Right kidney (tissue), 1 donor: ENCODE measurements around the gene TACC2.

ENCODE experiments used
- DNase-seq: peaks from one replicate; pipeline ENCODE4 v3.0.0-alpha.2; 2016

The TACC2 gene

DNA sequence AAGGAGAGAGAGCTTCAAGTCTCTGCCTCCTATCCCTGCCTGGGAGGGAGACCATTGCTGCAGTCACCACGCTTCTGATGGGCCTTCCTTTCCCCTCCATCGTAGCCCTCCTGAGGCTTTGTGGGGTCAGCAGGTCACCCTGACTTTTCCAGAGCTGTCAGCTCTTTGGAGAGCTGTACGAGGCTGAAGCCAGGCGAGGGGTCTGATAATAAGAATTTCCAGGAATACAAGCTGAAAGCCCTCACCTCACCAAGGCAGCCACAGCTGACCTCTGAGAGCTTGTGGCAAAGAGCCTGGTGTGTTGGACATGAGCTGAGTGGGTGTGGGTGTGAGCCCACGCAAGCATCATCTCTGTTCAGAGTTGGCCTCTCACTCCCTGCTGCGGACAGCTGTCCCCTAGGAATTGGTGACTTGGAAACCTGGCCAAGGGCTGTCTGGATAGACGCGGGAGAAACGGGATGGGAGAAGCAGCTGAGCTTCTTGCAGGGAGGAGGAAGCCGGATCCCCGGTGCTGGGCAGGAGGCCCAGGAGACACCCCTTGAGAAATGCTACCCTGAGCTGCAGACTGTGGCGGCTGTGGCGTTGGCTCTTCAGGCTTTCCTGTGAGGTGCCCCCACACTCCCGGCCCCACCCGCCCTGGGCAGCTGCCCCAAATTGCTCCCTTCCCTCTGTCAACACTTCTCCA is 160.1 kb downstream of the TACC2 start:
- DNase-seq: no peak

DNA sequence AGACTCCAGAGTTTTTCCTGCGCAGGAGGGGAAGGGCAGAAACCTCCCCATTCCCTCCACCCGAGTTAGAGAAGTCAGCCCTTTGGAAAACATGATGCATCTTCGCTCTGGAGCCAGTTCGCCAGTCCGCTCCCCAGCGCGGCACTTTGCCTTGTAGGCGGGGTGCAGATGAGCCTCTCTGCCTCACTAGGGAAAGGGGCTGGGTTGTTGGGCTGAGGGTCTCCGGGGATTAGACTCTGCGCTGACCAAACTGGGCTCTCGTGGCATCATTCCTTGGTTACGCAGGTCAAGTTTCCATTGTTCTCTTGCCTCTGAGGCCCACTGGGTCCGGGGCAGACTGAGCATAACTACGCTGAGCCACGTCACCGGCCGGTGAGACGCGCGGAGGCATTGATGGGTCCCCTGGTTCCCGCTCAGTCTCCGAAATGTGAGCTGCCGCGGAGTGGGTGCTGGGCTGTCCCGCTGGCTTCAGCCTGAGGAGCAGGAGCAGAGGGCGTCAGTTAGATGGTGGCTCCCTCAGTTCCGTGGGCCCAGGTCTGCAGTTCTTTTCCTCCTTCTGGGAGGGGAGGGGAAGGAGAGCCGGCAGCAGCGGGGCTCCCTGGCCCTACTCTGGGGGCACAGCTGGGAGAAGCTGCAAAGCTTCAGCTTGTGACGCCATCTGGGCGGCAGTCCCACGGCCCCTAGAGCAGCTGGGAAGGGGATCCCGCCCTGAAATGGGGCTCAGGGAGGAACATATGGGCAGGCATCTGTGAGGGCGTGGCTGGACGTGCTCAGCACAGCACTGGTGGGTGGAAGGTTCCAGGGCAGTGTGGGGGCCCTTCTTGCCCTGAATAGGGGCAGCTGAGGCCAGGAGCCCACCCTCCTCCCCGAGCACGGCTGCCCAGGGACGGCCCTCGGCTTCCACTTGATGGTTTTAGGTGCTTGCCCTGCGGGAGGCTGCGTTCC is 160.9 kb downstream of the TACC2 start:
- DNase-seq: no peak

DNA sequence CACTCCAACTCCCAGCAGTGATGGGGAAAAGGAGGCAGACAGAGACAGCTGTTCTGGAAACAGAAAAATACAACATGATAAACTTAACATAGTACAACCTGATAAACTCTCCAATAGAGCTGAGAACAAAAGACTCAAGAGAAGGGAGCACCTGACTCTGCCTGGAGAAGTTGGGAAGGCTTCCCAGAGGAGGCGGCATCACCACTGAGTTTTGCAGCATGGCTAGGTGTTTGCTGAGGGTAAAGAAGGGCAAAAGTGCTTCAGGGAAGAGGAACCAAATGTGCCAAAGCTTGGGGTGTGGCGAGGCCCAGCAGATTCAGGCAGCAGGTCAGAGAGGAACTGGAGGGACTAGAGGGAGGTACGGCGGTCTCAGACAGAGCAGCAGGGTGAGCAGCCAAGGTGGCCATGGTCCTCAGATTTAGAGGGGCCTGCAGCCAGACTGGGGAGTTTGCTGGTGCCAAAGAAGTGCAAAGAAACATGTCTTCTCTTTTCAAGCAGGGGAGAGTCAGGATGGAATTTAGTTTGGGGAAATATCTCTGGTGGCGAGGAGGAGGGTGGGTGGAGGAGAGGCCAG is 162.2 kb downstream of the TACC2 start:
- DNase-seq: no peak

DNA sequence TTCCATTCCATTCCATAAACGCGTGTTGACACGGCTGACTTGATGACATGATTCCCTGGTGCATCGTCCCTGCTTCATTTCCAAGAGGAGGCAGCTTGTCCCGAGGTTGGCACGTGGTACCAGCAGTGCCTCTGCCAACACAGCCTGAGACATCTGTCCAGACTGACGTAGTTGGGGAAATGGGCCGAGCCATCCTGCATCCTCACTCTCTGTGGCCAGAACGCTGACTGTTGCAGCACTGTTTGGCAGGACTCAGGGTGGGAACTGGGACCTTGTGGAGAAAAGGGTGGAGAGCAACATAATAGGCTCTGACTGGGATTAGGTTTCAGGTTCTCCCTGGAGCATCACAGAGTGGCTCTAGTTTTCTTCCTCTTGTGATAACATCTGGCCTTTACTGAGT is 163.6 kb downstream of the TACC2 start:
- DNase-seq: no peak

DNA sequence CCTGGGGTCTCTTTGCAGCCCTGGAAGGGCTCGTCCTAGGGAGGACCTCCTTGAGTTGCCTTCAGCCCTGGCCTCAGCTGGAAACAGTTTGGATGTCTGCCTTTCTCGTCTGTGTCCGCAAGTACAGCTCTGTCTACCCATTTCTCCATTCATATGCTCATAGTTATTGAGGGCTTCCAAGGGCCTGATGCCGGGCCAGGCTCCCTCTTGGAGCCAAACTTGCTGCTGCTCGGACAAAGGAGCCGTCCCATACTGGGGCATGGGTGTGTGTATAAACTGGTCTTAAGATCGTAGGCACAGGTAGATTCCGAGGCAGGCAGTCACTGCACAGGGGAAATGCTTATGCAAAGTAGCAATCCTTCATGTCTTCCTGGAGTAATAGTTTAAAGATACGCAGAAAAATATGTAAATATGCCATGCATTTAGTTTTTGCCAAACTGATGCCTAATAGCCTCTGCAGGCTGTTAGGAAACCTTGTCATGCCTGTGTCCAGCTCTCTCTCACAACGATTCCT is 165.1 kb downstream of the TACC2 start:
- DNase-seq: no peak

DNA sequence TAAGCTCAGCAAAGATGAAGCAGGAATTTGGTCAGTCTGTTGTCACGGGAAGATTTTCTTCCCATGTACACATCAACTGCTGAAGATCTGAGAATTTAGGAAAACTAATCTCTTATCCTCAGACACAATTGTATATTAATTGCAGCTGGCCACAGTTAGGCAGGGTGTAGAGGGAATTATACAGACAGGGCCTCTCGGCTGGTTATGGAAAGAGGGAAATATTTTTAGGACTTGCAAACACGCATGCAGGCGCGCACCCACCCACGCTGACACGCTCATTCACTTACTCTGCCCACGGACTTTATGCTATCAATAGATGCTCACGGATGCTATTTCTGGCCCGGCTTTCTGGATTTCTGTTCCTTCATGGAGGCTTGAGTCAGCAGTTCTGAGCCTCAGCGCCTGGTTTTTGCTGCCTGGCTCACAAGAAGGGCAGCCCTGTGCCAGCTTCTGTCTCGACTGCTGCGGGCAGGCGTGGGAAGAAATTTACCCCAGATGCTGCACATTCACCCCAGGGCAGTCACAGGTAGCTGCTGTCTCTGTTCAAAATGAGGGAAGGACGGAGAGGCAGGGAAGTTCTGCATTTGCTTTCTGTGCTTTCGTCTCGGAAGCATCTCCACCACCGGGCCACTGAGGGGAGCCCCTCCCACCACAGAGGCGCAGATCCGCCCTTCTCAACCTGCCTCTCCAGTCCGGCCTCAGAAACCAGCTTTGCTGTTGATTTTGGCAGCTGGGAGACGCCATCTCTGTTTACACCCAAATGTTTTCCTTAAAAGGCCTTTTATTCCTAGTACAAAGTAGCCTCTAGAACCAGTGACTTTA is 165.8 kb downstream of the TACC2 start:
- DNase-seq: no peak

DNA sequence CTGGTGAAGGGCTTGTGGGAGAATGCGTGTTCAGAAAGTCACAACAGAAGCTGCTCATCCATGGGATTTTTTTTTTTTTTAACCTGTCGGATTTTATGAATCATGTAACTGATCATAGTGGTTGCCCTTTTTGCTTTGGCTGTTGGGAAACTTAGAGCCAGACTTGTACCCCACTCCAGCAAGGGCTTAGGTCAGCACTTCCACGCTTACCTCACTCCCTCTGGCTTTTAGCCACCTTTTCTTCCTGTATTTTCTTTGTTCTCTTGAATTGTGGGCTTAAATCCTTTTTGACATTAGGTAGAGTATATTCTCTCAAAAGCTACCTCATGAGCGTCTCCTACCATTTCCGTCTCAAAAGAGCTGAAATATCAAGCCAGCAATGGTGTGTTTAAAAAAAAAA is 168.5 kb downstream of the TACC2 start:
- no peak for DNase-seq

DNA sequence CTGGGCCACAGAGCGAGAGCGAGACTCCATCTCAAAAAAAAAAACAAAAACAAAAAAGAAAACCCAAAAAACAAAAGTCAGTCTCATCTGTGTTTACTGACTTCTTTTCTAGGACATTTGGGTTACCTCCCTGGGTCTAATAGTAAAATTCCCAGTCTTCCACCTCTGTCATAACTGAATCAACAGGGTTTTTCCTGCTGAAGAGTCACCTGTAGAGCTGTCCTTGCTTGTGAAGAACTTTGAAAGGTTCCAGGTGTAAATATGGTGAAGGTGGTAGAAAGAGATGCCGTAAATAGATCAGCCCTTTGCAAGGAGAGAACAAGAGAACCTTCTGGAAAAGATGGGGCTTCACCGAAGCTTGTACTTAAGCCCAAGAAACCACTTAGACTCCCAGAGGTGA is 169.4 kb downstream of the TACC2 start:
- no peak for DNase-seq

DNA sequence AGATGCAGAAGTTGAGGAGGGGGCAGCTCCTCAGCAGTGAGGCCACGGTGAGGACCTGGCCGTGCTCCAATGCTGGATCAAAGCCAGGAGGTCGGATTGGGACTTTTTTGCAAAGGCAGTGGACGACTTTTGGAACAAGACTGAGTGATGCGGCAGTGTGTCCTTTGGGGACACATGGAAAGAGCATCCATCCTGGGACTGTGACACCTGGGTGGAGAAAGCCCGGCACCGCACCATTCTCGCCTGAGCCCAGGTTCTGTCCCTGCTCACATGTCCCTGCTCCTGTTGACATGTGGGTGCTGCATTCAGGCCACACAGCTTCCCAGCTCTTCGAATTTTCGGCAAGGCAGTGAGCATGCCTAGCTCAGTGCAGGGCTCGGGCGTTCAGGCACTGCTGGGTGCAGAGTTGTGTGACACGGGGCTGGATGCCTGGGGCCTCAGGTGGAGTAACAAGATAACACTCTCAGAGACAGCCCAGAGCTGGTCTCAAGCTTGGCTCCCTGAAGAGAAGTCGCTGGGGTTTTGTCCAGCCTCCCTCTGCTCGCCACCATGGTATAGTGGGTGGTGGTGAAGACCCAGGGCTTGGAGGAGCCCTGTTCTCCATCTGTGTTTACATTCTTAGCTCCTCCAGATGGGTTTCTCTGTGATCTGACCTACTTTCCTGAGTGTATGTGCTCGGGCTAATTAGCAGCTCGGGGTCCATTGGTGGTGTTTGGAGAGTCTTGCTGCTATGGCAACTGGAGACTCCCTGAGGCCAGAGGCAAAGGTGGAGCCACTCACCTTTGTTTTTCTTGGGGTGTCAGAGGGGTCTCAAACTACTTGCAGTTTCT is 170.4 kb downstream of the TACC2 start:
- no peak for DNase-seq

DNA sequence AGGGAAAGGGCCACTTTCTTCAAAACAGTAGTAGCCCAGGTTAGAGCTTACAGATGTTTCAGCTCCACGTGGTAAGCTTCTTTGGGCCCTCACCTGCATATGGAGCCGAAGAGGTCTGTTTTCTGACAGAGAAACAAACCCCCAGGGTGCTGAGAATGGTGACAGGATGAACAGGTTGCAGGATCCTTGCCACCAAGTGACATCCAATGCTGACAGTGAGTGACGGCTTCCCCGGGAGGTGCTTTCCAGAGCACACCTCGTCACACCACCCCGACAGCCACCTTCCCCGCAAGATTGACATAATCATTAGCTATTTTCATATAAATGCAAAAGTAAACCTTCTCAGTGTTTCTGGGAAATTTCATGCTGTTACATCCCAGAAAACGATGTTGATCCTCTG is 172.8 kb downstream of the TACC2 start:
- DNase-seq: no peak

DNA sequence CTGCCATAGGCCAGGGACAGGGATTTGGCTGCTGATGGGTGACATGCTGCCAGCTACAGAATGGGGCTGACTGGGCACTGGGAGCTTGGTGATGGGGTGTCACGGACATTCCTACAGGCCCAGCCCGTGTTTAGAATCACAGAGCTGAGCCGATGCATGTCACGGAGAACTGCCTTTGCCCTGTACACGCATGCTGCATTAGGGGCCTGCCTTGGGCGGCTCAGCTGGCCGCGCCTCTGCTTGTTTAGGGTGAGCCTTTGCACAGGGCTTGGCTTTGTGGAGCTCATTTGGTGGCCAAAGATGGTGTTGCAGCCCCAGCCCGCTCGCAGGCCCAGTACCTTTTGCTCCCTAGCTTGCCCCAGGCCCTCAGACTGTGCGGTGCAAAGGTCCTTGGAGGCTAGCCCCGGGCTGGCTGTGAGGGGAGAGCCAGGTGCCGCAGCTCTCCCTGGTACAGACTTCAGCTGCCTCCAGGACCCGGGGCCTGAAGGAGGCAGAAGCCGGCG is 173.8 kb downstream of the TACC2 start:
- DNase-seq: peak; percentile 40

DNA sequence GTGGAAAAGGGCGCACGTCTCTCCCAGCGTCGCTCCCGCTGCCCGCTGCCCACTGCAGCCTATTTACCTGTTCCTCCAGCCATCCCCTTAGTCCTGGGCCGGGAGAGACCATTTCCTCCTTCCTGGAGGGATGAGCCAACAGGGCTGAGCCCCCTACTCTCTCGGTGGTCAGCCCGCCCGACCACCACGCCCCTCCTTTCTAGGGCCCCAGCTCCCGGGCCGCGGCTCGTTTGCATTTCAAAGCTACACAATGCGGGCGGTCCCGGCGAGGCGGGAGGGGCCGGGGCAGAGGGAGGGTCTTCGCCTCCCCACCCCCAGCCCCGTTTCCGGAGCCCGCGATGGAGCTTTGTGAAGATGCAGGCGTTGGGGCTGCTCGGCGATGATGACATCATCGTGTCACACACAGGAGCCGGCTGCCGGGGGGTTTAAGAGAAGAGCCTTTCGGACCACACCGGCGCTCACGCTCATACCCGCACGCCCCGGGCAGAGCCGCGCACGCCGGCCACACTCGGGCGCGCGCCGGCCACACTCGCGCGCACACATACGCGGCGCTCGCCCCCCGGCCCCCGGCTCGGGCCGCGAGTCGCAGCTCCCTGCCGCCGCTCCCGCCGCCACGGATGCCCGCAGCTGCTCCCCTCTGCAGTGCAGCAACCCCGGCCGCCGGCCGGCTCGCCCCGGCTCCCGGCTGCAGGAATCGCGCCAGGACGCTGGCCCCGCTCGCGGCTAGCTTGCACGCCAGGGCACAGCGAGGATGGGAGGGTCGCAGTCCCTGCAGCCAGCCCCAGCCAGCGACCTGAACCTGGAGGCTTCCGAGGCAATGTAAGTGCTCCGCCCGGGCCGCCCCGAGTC is 174.4 kb downstream of the TACC2 start:
- peak; percentile 84 for DNase-seq

DNA sequence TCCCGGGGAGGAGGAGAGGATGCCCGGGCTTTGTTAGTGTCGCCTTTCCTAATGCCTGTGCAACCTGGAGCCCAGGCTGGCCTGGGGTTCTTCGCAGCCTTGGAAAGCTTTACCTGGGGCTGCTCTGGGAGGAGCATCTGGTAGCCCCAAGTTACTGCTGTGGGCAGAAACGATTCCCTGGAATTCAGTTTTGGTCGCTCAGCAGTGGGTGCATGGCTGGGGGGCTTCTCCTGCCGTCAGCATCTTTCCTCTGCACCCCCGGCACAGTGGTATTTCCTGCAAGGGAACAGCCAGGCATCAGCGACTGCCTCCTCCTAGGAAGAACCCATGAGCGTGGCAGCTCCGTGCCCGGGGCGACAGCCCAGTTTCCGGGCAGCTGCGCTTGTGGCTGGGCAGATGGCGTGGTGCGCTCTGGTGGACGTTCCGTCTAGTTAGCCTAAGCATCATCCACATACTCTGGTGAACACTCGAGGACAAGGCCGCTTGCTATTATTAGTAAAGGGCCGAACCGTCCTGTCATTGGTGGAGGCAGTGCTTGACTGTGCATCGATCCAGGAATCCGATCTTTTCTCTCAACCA is 175.1 kb downstream of the TACC2 start:
- DNase-seq: peak; percentile 84

DNA sequence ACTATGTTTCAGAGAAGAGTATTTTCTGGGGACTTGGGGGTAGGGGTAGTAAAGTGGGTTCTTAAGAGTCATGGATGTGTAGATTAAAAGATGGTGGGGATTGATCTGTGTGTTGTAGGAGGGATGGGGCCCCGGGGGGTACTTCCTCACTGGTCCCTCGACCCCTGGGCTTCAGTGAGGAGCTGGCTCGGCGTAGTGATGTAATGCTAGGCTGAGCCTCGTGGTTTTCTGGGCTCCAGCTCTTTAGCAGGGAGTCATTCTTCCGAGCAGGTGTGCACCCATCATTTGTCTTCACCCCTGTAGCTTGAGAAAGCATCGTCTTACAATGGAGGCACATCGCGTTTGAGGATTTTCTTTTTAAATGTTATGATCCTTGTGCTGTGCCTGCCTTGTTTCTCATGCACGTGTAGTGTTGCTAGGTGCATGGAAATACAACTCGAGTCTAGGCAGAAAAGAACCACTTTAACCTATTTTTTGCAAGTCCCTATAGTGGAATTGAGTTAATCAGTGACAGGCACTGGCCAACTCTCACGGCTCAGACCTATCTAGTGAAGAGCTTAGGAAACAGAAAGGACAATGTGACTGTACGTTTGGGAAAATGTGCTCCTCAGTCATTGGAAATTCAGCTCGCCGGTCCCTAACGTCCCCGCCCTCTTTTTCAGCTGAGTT is 176.0 kb downstream of the TACC2 start:
- peak; percentile 48 for DNase-seq

DNA sequence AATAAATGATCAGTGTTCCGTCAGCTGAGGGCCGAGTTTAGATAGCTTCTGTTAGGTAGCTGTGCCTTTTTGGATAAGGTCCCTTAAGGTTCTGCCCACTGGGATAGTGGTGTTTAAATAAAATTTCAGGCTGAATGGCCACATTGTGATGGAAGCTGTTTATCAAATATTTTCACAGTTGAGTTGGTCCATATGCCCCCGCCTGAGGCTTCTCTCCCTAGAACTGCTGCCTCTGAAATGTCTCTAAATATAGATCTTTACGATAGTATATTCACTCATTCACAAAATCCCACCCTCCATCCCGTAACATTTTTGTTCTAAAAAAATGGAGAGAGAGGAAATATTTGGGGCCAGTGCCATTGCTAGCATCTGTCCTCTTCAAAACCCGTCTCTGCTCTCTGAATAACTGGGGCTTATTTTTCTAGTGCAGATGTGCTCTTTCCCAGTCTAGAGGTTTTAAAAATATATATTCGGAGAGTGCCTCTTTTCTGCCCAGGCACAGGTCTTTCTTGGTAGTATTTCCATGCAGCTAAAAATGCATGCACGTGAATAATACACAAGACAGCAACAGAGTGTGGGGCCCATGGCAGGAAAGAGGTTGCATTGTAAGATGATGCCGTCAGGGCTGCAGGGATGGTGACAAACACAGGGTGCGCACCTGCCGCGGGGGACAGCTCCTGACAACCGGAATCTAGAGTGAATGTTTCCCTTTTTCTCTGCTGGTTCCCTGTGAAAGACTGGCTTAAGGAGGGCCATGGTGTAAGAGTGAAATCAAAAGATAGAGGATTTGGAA is 176.7 kb downstream of the TACC2 start:
- peak; percentile 39 for DNase-seq

DNA sequence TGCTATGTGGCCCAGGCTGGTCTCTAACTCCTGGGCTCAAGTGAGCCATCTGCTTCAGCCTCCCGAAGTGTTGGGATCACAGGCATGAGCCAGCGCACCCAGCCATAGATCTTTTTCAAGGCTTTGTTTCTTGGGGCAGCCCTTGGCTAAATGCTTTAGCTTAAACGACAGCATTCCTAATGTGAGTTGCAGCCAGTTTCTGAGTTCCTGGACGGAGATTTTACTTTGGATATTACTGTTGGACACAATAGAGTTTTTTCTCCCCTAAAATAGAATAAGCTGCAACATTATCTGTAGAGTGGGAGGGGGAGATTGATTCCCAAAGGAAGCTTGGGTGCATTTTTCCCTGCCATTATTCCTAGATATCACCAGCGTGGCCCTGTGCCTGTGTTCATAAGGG is 179.1 kb downstream of the TACC2 start:
- no peak for DNase-seq

DNA sequence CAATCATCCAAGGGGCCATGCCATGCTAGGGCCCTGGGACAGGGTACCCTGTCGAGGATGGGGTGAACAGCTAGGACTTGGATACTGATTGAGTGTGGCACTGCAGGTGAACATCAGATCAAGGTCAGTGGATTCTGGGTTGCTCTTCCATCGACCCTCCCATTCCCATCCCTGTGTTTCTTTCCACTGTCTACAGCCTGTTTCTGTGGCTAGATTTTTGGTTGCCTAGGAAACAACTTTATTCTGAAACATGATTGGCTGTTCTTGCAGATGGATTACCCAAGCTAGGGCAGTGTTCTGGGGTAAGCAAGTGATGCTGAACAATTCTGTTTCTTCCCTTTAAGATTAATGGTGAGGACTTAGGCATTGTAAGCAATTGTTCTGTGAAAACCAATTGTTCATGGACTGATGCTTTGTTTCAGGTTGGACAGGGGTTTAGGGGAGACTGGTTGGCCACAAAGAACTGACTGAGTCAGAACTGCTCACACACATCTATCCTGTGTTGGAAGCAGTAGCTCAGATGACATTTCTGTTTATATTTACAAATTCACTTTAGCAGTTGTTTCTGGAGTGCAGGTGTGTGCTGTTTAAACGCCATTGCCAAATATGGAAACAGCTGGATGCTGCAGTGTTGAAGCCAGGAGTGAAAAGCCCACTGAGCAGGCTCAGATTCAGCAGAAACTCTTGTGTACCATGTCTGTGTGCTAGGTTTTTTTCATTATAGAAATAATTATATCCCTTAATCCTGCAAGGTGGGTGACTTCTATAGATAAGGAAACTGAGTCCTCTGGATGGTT is 179.8 kb downstream of the TACC2 start:
- no peak for DNase-seq
